GM23248 (cell line): ENCODE data around the gene LDLRAD3. TPM values are rescaled to one million over a fixed set of nuclear protein-coding genes. Genes with fewer than 3 reads are reported as not detected.
A peak's percentile ranks its signal among the peaks of the same experiment; 100 is the strongest.

Source experiments
- DNase-seq: peaks from one replicate; pipeline ENCODE4 v3.0.0-alpha.2; 2015
- H2AFZ ChIP-seq: fragments of 200-600 bp; sonication (generic); 2 replicates; pipeline ENCODE4 v1.6.1; 2016; ENCODE audit warnings: antibody characterized with exemption
- H3F3A ChIP-seq: fragments of 200-600 bp; sonication (generic); 2 replicates; pipeline ENCODE4 v1.6.1; 2016; ENCODE audit warnings: mild to moderate bottlenecking, antibody characterized with exemption, mixed run types; ENCODE audit not compliant: insufficient read depth
- H3K27ac ChIP-seq: fragments of 200-600 bp; sonication (generic); 2 replicates; pipeline ENCODE4 v1.5.1; 2016; ENCODE audit warnings: mild to moderate bottlenecking
- H3K27me3 ChIP-seq: fragments of 200-600 bp; sonication (generic); replicated peaks from 2 replicates; pipeline ENCODE4 v1.6.1; 2016; ENCODE audit warnings: mild to moderate bottlenecking; ENCODE audit not compliant: insufficient read depth
- H3K36me3 ChIP-seq: fragments of 200-600 bp; sonication (generic); 2 replicates; pipeline ENCODE4 v1.6.1; 2016; ENCODE audit warnings: low read depth, mild to moderate bottlenecking
- H3K4me1 ChIP-seq: fragments of 200-600 bp; sonication (generic); 2 replicates; pipeline ENCODE4 v1.6.1; 2016; ENCODE audit warnings: mild to moderate bottlenecking; ENCODE audit not compliant: insufficient read depth
- H3K4me2 ChIP-seq: fragments of 200-600 bp; sonication (generic); one replicate; pipeline ENCODE4 v1.6.1; 2016; ENCODE audit warnings: mild to moderate bottlenecking; ENCODE audit not compliant: unreplicated experiment
- H3K4me3 ChIP-seq: fragments of 200-600 bp; sonication (generic); 2 replicates; pipeline ENCODE4 v1.5.1; 2016; ENCODE audit warnings: mild to moderate bottlenecking
- H3K79me2 ChIP-seq: fragments of 200-600 bp; sonication (generic); 2 replicates; pipeline ENCODE4 v1.6.1; 2016; ENCODE audit warnings: mild to moderate bottlenecking; ENCODE audit not compliant: insufficient read depth
- H3K9ac ChIP-seq: fragments of 200-600 bp; sonication (generic); 2 replicates; pipeline ENCODE4 v1.6.1; 2016; ENCODE audit warnings: mild to moderate bottlenecking
- H3K9me2 ChIP-seq: fragments of 200-600 bp; sonication (generic); 2 replicates; pipeline ENCODE4 v1.6.1; 2016; ENCODE audit warnings: mixed run types, mild to moderate bottlenecking, moderate library complexity; ENCODE audit not compliant: insufficient read depth
- H3K9me3 ChIP-seq: fragments of 200-600 bp; sonication (generic); one replicate; pipeline ENCODE4 v1.6.1; 2017; ENCODE audit warnings: low read depth
- H4K20me1 ChIP-seq: fragments of 200-600 bp; sonication (generic); 2 replicates; pipeline ENCODE4 v1.6.0; 2016; ENCODE audit not compliant: insufficient read depth
- EZH2 ChIP-seq: fragments of 200-600 bp; sonication (generic); IDR thresholded peaks from 2 replicates; pipeline ENCODE4 v1.6.1; 2018; ENCODE audit warnings: antibody characterized with exemption, mild to moderate bottlenecking; ENCODE audit not compliant: insufficient read depth, poor library complexity, severe bottlenecking
- EZH2phosphoT487 ChIP-seq: fragments of 200-600 bp; sonication (generic); IDR thresholded peaks from 2 replicates; pipeline ENCODE4 v1.6.1; 2018; ENCODE audit warnings: antibody characterized with exemption, moderate library complexity, mild to moderate bottlenecking, low read depth; ENCODE audit not compliant: insufficient read depth
- WGBS, 2 experiments: methylation state at CpG; one replicate each; pipeline ENCODE4 v1.1.6; 2015 to 2017; ENCODE audit warnings: low lambda C conversion rate in 2 of 2, low coverage in 1 of 2; ENCODE audit errors: missing lambda C conversion rate in 2 of 2; 5-methylcytosine and 5-hydroxymethylcytosine counted together
- in situ Hi-C: fragments of 300-500 bp; cut with MboI; formaldehyde crosslinking; loops from 2 replicates; pipeline ENCODE4 v1.15.0; 2020
- polyA plus RNA-seq: library from polyadenylated mRNA; unstranded; fragments of >200 nt; fragmentation: Nextera tagmentation; extraction: Ambion mirVana; gene quantifications from 2 replicates; pipeline ENCODE4 v1.2.1, GENCODE V29; 2016
- total RNA-seq: library from RNA; depleted of rRNA; stranded (reverse); fragments of >200 nt; shearing (Covaris generic); gene quantifications from 2 replicates; pipeline ENCODE4 v1.2.3, GENCODE V29; 2014

The LDLRAD3 gene
- total and polyA plus RNA-seq, 2 experiments from 2014 or later, result 6.2 to 6.6 TPM

DNA sequence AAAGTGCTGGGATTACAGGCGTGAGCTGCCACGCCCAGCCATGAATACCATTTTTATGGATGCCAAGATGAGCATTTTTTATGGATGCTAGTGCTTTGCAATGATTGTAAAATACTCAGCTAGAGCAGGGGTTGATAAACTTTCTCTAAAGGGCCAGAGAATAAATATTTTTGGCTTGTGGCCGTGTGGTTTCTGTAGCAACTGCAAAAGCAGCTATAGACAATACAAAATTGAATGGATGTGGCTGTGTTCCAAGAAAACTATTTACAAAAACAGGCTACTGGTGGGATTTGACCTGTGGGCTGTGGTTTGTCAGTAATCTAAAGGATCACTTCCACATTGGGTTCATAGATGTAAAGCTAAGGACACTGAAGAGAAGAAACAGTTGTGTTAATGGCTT, 289.3 kb downstream of the LDLRAD3 start:
- TF ChIP-seq EZH2phosphoT487, result no peak
- TF ChIP-seq EZH2, result no peak
- Histone ChIP-seq H3K27ac (no peak overlapping the region), H3K9ac (no peak overlapping the region), H3K9me3 (no peaks in the 10 kb centered on the region), H3K4me3 (no peak overlapping the region), H3K36me3 (no peaks in the 10 kb centered on the region), H3K4me2 (no peak overlapping the region), H3K4me1 (peaks cover 14% of the 10 kb centered on the region), H4K20me1 (no peaks in the 10 kb centered on the region), H2AFZ (no peak overlapping the region), H3K9me2 (no peaks in the 10 kb centered on the region), H3F3A (peaks cover 12% of the 10 kb centered on the region), H3K27me3 (peaks cover 36% of the 10 kb centered on the region), H3K79me2 (no peaks in the 10 kb centered on the region)
- no peak for DNase-seq
- in situ Hi-C loops, result no loop called here
- 57 to 65% methylated on average over 3 of the region's 3 CpGs for WGBS, 2 experiments

DNA sequence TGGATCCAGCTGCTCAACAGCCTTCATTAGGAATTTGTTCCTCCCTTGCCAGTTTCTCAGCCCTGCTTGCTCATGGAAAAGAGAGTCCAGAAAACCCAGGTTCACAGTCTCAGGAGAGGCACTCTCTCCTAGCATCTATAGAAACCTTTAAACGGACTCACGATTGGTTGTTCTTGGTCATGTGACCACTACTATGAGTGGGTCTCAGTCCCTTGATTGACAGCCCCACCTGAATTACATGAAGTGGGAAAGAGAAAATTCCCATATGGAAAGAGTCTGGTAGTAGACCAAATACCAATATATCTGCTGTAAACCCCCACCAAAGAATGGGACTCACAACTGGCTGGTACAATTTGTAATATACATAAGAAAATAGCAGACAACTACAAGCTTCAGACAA, 291.0 kb downstream of the LDLRAD3 start:
- H3K4me3 ChIP-seq, result no peak overlapping the region
- no peaks in the 10 kb centered on the region for H3K9me3 ChIP-seq
- H3K4me1 ChIP-seq, result peaks cover 14% of the 10 kb centered on the region
- H3K27me3 ChIP-seq, result peaks cover 45% of the 10 kb centered on the region
- no peaks in the 10 kb centered on the region for H3K36me3 ChIP-seq
- no peak for DNase-seq
- H3F3A ChIP-seq, result peaks cover 12% of the 10 kb centered on the region
- no peaks in the 10 kb centered on the region for H3K9me2 ChIP-seq
- no peak overlapping the region for H3K27ac ChIP-seq
- H2AFZ ChIP-seq, result no peak overlapping the region
- H4K20me1 ChIP-seq, result no peaks in the 10 kb centered on the region
- in situ Hi-C loops, result no loop called here
- TF ChIP-seq EZH2phosphoT487 (no peak), EZH2 (no peak)
- no peak overlapping the region for H3K4me2 ChIP-seq
- no peak overlapping the region for H3K9ac ChIP-seq
- no peaks in the 10 kb centered on the region for H3K79me2 ChIP-seq
- WGBS, 2 experiments, result 96 to 100% methylated on average over 2 of the region's 2 CpGs

DNA sequence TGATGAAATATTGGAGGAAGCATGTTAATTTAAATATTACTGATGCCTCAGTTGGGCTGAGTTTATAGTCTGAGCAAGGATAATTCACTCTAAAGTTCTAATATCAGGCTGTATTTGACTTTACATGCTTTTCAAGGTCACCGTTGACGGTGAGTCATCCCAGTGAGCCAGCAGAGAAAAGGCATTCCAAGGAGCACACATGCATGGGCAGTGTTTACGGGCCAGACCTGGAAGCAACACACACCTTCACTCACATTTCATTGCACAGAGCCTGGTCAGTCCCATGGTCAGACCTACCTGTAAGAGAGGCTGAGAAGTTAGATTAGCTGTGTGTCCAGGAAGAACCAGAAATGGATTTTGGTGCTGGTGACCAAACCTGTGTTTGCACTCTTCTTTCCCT, 291.9 kb downstream of the LDLRAD3 start:
- no peaks in the 10 kb centered on the region for H3K9me3 ChIP-seq
- peaks cover 12% of the 10 kb centered on the region for H3K4me1 ChIP-seq
- H3K27me3 ChIP-seq, result peaks cover 50% of the 10 kb centered on the region
- no peaks in the 10 kb centered on the region for H3K36me3 ChIP-seq
- peaks cover 7% of the 10 kb centered on the region for H3F3A ChIP-seq
- no peak overlapping the region for H2AFZ ChIP-seq
- H3K9ac ChIP-seq, result no peak overlapping the region
- H4K20me1 ChIP-seq, result no peaks in the 10 kb centered on the region
- 90 to 92% methylated on average over 3 of the region's 3 CpGs for WGBS, 2 experiments
- TF ChIP-seq EZH2phosphoT487 (no peak), EZH2 (no peak)
- H3K4me2 ChIP-seq, result no peak overlapping the region
- H3K9me2 ChIP-seq, result no peaks in the 10 kb centered on the region
- no peaks in the 10 kb centered on the region for H3K79me2 ChIP-seq
- no peak overlapping the region for H3K27ac ChIP-seq
- peak; percentile 26 for DNase-seq
- in situ Hi-C loops, result no loop called here
- no peak overlapping the region for H3K4me3 ChIP-seq

DNA sequence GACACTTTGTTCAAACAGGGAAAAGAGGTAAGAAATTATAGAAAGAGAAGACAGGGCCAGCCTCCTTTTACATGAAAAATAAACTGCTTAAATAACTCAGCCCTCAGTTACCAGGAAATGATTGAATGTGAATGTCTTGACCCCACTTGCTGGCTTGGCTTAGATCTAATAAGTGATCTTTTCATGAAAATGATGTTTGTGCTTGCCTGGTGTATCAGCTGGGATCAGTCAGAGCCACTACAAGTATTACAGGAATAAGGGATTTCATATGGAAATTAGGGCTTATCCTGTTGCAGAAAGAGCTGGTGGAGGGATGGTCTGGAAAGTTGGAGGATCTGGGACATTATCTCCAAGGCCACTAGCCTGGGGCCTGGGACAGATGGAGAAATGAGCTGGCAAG, 293.5 kb downstream of the LDLRAD3 start:
- H3K4me2 ChIP-seq, result no peak overlapping the region
- no peak for TF ChIP-seq EZH2phosphoT487
- TF ChIP-seq EZH2, result no peak
- no peaks in the 10 kb centered on the region for H3K9me3 ChIP-seq
- no peaks in the 10 kb centered on the region for H3K79me2 ChIP-seq
- H3K4me1 ChIP-seq, result no peaks in the 10 kb centered on the region
- H3K9ac ChIP-seq, result no peak overlapping the region
- no peaks in the 10 kb centered on the region for H3K9me2 ChIP-seq
- no peak for DNase-seq
- H2AFZ ChIP-seq, result no peak overlapping the region
- in situ Hi-C loops, result no loop called here
- no peak overlapping the region for H3K4me3 ChIP-seq
- H4K20me1 ChIP-seq, result no peaks in the 10 kb centered on the region
- H3K36me3 ChIP-seq, result no peaks in the 10 kb centered on the region
- peaks cover 58% of the 10 kb centered on the region for H3K27me3 ChIP-seq
- H3K27ac ChIP-seq, result no peak overlapping the region
- no peaks in the 10 kb centered on the region for H3F3A ChIP-seq

DNA sequence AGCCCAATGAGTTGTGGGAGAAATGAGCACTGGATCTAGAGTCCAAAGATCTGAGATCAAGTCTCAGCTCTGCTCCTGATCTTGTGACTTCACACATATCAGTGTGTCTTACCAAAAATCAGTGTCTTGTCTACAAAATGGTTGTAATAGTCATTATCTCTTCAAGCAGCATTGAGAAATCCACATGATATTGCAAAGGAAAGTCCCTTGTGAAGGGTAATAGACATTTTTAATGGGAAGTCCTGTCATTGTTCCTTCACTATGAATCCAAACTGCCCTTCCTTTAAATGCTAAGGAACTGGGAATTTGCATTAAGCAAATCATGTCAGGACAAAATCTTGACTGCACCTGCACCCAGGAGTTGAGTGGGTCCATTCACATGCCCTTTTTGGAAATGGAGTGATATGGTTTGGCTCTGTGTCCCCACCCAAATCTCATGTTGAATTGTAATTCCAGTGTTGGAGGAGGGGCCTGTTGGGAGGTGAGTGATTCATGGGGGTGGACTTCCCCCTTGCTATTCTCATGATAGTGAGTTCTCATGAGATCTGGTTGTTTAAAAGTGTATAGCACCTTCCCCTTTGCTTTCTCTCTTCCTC, 294.3 kb downstream of the LDLRAD3 start:
- Histone ChIP-seq H3K27ac (no peak overlapping the region), H3K79me2 (no peaks in the 10 kb centered on the region), H3K9me3 (no peaks in the 10 kb centered on the region), H3K9ac (no peak overlapping the region), H3K4me2 (no peak overlapping the region), H3K4me3 (no peak overlapping the region), H4K20me1 (no peaks in the 10 kb centered on the region), H3K9me2 (no peaks in the 10 kb centered on the region), H3K4me1 (no peaks in the 10 kb centered on the region), H3K27me3 (peaks cover 62% of the 10 kb centered on the region), H3K36me3 (no peaks in the 10 kb centered on the region), H3F3A (no peaks in the 10 kb centered on the region), H2AFZ (no peak overlapping the region)
- in situ Hi-C loops, result no loop called here
- TF ChIP-seq EZH2, result no peak
- TF ChIP-seq EZH2phosphoT487, result no peak
- no peak for DNase-seq
